ENCODE results near the gene KCNJ8.

GRCh38 chr12:21786041-21786531 lies 11.6 kb upstream of the KCNJ8 start:
- TF ChIP-seq SUZ12 (IDR thresholded peaks at IDR 0.05) (no peak), HDGF (IDR thresholded peaks at IDR 0.05; ENCODE audit: borderline replicate concordance) (no peak), FOXA1 (IDR thresholded peaks at IDR 0.05) (no peak), TARDBP (IDR thresholded peaks at IDR 0.05) (no peak), FOXK2 (IDR thresholded peaks at IDR 0.05) (no peak), NFRKB (IDR thresholded peaks at IDR 0.05) (no peak)
- TF ChIP-seq, protein P1, sequence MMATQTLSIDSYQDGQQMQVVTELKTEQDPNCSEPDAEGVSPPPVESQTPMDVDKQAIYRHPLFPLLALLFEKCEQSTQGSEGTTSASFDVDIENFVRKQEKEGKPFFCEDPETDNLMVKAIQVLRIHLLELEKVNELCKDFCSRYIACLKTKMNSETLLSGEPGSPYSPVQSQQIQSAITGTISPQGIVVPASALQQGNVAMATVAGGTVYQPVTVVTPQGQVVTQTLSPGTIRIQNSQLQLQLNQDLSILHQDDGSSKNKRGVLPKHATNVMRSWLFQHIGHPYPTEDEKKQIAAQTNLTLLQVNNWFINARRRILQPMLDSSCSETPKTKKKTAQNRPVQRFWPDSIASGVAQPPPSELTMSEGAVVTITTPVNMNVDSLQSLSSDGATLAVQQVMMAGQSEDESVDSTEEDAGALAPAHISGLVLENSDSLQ (IDR thresholded peaks at IDR 0.05), result no peak
